ENCODE data around the gene MTR.

Gene MTR

DNA sequence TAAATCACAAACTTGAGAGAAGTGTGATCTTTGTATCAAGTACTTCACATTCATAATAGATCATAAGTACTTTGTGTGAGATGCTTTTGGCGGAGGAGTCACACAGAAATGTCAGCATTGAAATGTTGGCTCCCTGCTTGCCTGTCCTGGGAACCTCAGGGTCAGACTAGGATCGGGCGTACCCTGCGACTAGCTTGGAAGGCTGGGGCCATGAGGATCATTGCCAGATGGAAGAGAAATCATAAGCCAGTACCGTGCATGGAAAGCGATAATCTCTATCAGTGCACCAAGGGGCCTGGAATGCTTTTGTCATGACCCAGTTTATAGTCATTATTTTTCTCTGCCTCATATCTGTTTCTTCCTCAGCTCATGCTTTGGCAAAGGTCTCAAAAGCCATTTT lies 35.5 kb downstream of the MTR start:
- TF ChIP-seq CTCF (IDR thresholded peaks at IDR 0.05): no peak

DNA sequence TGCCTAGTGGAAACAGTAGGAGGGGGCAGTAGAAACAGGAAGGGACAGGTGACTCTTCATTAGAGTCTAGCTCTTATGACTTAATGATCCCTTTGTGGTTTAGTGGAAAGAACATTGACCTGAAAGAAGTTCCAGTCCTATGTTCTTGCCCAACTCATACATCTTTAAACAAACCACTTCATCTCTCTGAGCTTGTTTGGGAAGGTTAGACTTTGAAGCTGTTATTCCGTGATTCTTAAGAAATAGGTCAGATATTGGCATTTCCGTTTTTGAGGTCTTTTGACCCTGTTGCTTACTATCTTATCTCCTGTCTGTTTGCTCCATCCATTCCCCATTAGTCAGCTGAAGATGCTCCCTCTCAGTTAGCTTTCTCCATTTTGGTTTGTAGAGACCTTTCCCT lies 38.5 kb downstream of the MTR start:
- TF ChIP-seq CTCF (IDR thresholded peaks at IDR 0.05): no peak

DNA sequence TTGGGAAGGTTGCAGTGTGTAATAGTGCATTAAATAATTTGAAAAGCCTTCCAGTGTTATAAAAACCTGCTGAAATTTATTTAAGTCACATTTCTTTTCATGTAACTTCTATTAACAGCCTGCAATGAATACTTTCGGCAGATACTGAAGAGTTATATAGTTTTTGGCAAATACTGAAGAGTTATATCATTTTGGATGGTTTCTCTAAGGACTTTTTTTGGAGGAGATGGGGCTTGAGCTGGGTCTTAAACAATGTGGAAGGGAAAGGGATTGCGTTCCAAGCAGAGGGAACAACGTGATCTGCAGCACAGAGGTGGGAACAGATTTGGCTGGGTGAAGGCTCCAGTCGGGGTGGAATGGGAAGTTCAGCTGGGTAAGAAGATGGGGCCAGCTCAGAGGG lies 39.8 kb downstream of the MTR start:
- TF ChIP-seq CTCF (IDR thresholded peaks at IDR 0.05): no peak

DNA sequence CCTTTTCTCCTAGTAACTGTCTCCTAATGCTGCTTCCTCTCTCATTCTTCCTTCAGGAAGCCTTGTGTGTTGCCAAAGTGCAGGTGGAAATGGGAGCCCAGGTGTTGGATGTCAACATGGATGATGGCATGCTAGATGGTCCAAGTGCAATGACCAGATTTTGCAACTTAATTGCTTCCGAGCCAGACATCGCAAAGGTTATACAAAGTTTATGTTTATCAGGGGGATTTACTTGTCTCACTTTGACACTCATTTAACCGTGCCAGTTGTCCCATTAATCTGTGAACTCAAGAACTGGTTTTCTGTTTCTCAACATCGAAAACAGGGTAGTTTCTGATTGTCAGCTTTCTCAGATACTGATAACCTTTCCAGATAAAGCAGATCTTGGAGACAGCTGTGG lies 40.4 kb downstream of the MTR start:
- TF ChIP-seq CTCF (IDR thresholded peaks at IDR 0.05): no peak

DNA sequence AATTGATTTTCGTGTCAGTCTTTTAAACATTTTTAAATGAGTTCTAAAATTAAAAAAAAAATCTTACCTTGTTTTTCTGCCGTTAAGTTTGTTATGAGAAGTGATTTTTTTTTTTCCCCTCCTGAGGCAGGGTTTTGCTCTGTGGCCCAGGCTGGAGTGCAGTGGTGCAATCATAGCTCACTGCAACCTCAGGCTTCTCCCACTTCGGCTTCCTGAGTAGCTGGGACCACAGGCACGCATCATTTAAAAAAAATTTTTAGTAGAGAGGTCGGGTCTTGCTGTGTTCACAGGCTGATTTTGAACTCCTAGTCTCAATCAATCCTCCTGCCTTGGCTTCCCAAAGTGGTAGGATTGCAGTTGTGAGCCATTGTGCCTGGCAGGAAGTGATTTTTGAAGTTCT lies 41.1 kb downstream of the MTR start:
- no peak for TF ChIP-seq CTCF (IDR thresholded peaks at IDR 0.05)

DNA sequence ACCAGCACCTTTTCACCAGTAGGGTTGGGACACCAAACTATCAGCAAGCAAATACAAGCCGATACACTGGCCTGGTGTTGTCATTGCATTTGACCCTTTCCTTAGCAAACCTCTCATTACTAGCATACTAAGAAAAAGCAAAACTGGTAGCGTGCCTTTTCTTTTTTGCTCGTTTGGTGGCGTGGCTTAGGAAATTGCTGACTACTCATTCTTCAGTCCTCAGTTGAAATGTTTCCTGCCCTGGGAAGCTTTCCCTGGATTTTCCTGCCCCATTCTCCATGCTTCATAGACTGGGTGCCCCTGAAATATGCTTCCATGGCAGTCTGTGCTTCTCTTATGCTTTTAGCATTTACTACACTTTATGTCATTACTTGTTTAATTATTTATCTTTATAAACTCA lies 42.0 kb downstream of the MTR start:
- TF ChIP-seq CTCF (IDR thresholded peaks at IDR 0.05): no peak

DNA sequence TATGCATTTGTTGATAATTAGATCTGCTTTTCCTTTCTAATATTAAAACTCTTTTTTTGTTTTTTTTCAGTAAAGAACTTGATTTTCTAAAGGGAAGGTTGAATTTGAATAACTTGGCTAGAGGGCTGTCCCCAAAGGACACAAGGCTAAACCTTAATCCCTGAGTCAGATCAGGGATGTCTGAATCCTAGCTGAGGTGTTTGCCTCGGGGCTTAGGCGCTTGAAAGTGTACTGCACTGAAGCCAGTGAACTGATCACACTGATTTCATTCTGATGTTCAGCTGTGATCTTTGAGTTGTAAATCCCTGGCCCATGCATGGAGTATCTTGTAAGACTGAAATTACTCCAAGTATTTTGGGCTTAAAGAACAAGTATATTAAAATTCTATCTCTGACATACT lies 42.8 kb downstream of the MTR start:
- no peak for TF ChIP-seq CTCF (IDR thresholded peaks at IDR 0.05)

GRCh38 chr1:236841341-236841740 lies 46.2 kb downstream of the MTR start:
- no peak for TF ChIP-seq CTCF (IDR thresholded peaks at IDR 0.05)
